Neural cell (in vitro differentiated cells): ENCODE results near the gene PNPLA5. TPM values are rescaled to one million over a fixed set of nuclear protein-coding genes. Genes with fewer than 3 reads are reported as not detected.

Experiments
- H2AFZ ChIP-seq: fragments of 200-600, 300-800 bp; sonication (generic), shearing (Covaris generic); 2 replicates; pipeline ENCODE4 v1.6.0; 2014; ENCODE audit warnings: low read depth, mild to moderate bottlenecking, antibody characterized with exemption, low read length, moderate library complexity
- H3F3A ChIP-seq: fragments of 200-600 bp; shearing (Covaris generic); 2 replicates; pipeline ENCODE4 v1.6.1; 2016; ENCODE audit warnings: mild to moderate bottlenecking, moderate library complexity, mixed read lengths, antibody characterized with exemption, low read length; ENCODE audit not compliant: insufficient read depth, poor library complexity, severe bottlenecking
- H3K27ac ChIP-seq: fragments of 200-600, 300-800 bp; sonication (generic), shearing (Covaris generic); 2 replicates; pipeline ENCODE4 v1.5.1; 2014; ENCODE audit warnings: mild to moderate bottlenecking, low read length, moderate library complexity
- H3K27me3 ChIP-seq: fragments of 300-800, 200-600 bp; sonication (generic), shearing (Covaris generic); 2 replicates; pipeline ENCODE4 v1.6.0; 2014; ENCODE audit warnings: mild to moderate bottlenecking, low read depth, low read length, moderate library complexity; ENCODE audit not compliant: insufficient read depth
- H3K36me3 ChIP-seq: fragments of 300-800, 200-600 bp; sonication (generic), shearing (Covaris generic); 2 replicates; pipeline ENCODE4 v1.5.1; 2014; ENCODE audit warnings: mild to moderate bottlenecking, antibody characterized with exemption, low read length, moderate library complexity; ENCODE audit not compliant: insufficient read depth
- H3K4me2 ChIP-seq: fragments of 300-800, 200-600 bp; sonication (generic), shearing (Covaris generic); 2 replicates; pipeline ENCODE4 v1.6.0; 2014; ENCODE audit warnings: mild to moderate bottlenecking, low read length
- H3K4me3 ChIP-seq: fragments of 300-800, 200-600 bp; sonication (generic), shearing (Covaris generic); 2 replicates; pipeline ENCODE4 v1.5.1; 2014; ENCODE audit warnings: mild to moderate bottlenecking, low read length, moderate library complexity
- H3K79me2 ChIP-seq: fragments of 200-600 bp; shearing (Covaris generic); replicated peaks from 2 replicates; pipeline ENCODE4 v1.6.0; 2014; ENCODE audit warnings: mild to moderate bottlenecking, low read length, moderate library complexity; ENCODE audit not compliant: insufficient read depth
- H3K9ac ChIP-seq: fragments of 300-800, 200-600 bp; sonication (generic), shearing (Covaris generic); 2 replicates; pipeline ENCODE4 v1.6.1; 2016; ENCODE audit warnings: mild to moderate bottlenecking, low read length, mixed read lengths
- H3K9me2 ChIP-seq: fragments of 200-600 bp; shearing (Covaris generic); 2 replicates; pipeline ENCODE4 v1.6.1; 2016; ENCODE audit warnings: mild to moderate bottlenecking, low read length, mixed read lengths; ENCODE audit not compliant: insufficient read depth
- H3K9me3 ChIP-seq: fragments of 200-600, 300-800 bp; sonication (generic), shearing (Covaris generic); 2 replicates; pipeline ENCODE4 v1.6.1; 2016; ENCODE audit warnings: mild to moderate bottlenecking, mixed run types, low read length, moderate library complexity, mixed read lengths
- H4K20me1 ChIP-seq: fragments of 200-600 bp; shearing (Covaris generic); 2 replicates; pipeline ENCODE4 v1.6.1; 2016; ENCODE audit warnings: mild to moderate bottlenecking, mixed run types; ENCODE audit not compliant: insufficient read depth
- EP300 ChIP-seq: fragments of 450-650 bp; conservative IDR thresholded peaks from 2 replicates; pipeline ENCODE4 v1.6.1; 2014; ENCODE audit warnings: antibody characterized with exemption, mild to moderate bottlenecking, moderate library complexity; ENCODE audit not compliant: poor library complexity, severe bottlenecking
- EZH2 ChIP-seq: fragments of 200-600, 300-800 bp; shearing (Covaris generic), sonication (generic); IDR thresholded peaks from 2 replicates; pipeline ENCODE4 v1.6.1; 2014; ENCODE audit warnings: antibody characterized with exemption, low read length, borderline replicate concordance, mild to moderate bottlenecking; ENCODE audit not compliant: insufficient read depth, poor library complexity, severe bottlenecking
- MXI1 ChIP-seq: fragments of 450-650 bp; conservative IDR thresholded peaks from 2 replicates; pipeline ENCODE4 v1.6.1; 2014; ENCODE audit warnings: antibody characterized with exemption, mild to moderate bottlenecking; ENCODE audit not compliant: poor library complexity, severe bottlenecking
- POLR2AphosphoS5 ChIP-seq: IDR thresholded peaks from 2 replicates; pipeline ENCODE4 v1.6.1; 2012
- RAD21 ChIP-seq: fragments of 450-650 bp; conservative IDR thresholded peaks from 2 replicates; pipeline ENCODE4 v1.6.1; 2014; ENCODE audit warnings: antibody characterized with exemption, mild to moderate bottlenecking, moderate library complexity
- SMC3 ChIP-seq: fragments of 450-650 bp; conservative IDR thresholded peaks from 2 replicates; pipeline ENCODE4 v1.6.1; 2014; ENCODE audit warnings: antibody characterized with exemption, mild to moderate bottlenecking, moderate library complexity; ENCODE audit not compliant: poor library complexity
- TAF1 ChIP-seq: IDR thresholded peaks from 2 replicates; pipeline ENCODE4 v1.6.1; 2012; ENCODE audit warnings: low read depth
- polyA plus RNA-seq: library from polyadenylated mRNA; depleted of rRNA; stranded (reverse); fragments of >200 nt; gene quantifications from 2 replicates; pipeline ENCODE4 v1.2.3, GENCODE V29; 2014
- TF ChIP-seq, protein P1 (sequence below): IDR thresholded peaks from 2 replicates; pipeline ENCODE4 v1.6.1; 2012; ENCODE audit warnings: borderline replicate concordance
- TF ChIP-seq, protein P2 (sequence below): fragments of 450-650 bp; IDR thresholded peaks from 2 replicates; pipeline ENCODE4 v1.5.1; 2014; ENCODE audit warnings: antibody characterized with exemption, mild to moderate bottlenecking, moderate library complexity; ENCODE audit not compliant: poor library complexity, severe bottlenecking

PNPLA5 gene
- polyA plus RNA-seq, 1 donor from 2014 or later = not detected

DNA sequence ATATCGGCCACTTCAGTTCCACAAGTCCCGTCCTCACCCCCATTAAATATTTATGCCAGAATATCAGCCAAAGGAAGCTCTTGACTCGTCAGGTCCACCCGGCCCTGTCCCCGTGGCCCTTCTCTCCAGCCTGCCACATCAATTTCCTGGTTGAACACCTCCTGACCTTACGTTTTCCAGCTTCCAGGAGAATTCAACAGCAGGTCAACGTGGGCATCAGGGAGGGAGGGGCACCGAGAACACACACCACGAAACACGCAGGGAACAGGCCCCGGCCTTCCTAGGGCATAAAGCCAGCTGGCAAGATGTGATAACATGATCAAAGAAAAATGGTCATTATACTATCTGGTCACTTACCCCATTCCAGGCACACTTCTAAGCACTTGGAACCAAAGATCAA is 44.8 kb downstream of the PNPLA5 start:
- Histone ChIP-seq H3K4me2 (no peak overlapping the region), H2AFZ (no peak overlapping the region), H3K27ac (no peak overlapping the region)

DNA sequence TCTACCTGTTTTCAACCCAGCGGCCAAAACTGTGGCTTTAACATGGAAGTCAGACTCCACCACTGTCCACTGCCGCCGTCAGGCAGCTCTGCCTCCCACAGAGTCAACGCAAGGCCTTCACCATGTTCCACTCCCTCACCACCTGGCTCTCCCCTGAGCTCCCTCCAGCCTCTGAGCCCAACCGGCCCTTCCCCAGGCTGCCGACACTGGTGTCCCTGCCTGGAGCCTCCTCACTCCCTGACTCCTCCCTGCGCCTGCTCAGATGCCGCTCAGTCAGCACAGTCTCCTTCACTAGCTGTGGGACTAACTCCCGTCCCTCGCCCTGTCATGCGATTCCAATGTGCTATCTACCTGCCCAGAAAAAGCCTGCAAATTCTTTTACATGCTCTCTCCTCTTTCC is 45.8 kb downstream of the PNPLA5 start:
- Histone ChIP-seq H3F3A (no peaks in the 10 kb centered on the region), H3K36me3 (no peaks in the 10 kb centered on the region), H3K9me3 (no peaks in the 10 kb centered on the region), H3K4me3 (no peak overlapping the region), H3K27me3 (no peaks in the 10 kb centered on the region), H3K4me2 (no peak overlapping the region), H3K27ac (no peak overlapping the region), H3K79me2 (no peaks in the 10 kb centered on the region), H3K9me2 (no peaks in the 10 kb centered on the region), H3K9ac (no peak overlapping the region), H2AFZ (no peak overlapping the region), H4K20me1 (no peaks in the 10 kb centered on the region)
- no peak for TF ChIP-seq RAD21
- TF ChIP-seq, protein P1, sequence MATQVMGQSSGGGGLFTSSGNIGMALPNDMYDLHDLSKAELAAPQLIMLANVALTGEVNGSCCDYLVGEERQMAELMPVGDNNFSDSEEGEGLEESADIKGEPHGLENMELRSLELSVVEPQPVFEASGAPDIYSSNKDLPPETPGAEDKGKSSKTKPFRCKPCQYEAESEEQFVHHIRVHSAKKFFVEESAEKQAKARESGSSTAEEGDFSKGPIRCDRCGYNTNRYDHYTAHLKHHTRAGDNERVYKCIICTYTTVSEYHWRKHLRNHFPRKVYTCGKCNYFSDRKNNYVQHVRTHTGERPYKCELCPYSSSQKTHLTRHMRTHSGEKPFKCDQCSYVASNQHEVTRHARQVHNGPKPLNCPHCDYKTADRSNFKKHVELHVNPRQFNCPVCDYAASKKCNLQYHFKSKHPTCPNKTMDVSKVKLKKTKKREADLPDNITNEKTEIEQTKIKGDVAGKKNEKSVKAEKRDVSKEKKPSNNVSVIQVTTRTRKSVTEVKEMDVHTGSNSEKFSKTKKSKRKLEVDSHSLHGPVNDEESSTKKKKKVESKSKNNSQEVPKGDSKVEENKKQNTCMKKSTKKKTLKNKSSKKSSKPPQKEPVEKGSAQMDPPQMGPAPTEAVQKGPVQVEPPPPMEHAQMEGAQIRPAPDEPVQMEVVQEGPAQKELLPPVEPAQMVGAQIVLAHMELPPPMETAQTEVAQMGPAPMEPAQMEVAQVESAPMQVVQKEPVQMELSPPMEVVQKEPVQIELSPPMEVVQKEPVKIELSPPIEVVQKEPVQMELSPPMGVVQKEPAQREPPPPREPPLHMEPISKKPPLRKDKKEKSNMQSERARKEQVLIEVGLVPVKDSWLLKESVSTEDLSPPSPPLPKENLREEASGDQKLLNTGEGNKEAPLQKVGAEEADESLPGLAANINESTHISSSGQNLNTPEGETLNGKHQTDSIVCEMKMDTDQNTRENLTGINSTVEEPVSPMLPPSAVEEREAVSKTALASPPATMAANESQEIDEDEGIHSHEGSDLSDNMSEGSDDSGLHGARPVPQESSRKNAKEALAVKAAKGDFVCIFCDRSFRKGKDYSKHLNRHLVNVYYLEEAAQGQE = no peak
- no peak for TF ChIP-seq SMC3
- TF ChIP-seq TAF1 = no peak
- TF ChIP-seq EZH2 = no peak
- TF ChIP-seq MXI1 = no peak
- TF ChIP-seq POLR2AphosphoS5 = no peak
- no peak for TF ChIP-seq EP300
- TF ChIP-seq, protein P2, sequence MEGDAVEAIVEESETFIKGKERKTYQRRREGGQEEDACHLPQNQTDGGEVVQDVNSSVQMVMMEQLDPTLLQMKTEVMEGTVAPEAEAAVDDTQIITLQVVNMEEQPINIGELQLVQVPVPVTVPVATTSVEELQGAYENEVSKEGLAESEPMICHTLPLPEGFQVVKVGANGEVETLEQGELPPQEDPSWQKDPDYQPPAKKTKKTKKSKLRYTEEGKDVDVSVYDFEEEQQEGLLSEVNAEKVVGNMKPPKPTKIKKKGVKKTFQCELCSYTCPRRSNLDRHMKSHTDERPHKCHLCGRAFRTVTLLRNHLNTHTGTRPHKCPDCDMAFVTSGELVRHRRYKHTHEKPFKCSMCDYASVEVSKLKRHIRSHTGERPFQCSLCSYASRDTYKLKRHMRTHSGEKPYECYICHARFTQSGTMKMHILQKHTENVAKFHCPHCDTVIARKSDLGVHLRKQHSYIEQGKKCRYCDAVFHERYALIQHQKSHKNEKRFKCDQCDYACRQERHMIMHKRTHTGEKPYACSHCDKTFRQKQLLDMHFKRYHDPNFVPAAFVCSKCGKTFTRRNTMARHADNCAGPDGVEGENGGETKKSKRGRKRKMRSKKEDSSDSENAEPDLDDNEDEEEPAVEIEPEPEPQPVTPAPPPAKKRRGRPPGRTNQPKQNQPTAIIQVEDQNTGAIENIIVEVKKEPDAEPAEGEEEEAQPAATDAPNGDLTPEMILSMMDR = no peak

More for the DNA sequence above, 44.8 kb downstream of the PNPLA5 start:
- H3K79me2 ChIP-seq = no peaks in the 10 kb centered on the region
- no peak overlapping the region for H3K4me3 ChIP-seq
- H3K9me2 ChIP-seq = no peaks in the 10 kb centered on the region
- no peaks in the 10 kb centered on the region for H3K9me3 ChIP-seq
- H3K27me3 ChIP-seq = no peaks in the 10 kb centered on the region
- H3K9ac ChIP-seq = no peak overlapping the region
- no peaks in the 10 kb centered on the region for H3K36me3 ChIP-seq
- TF ChIP-seq TAF1 (no peak), POLR2AphosphoS5 (no peak), EP300 (no peak), EZH2 (no peak), SMC3 (no peak)
- no peaks in the 10 kb centered on the region for H4K20me1 ChIP-seq
- H3F3A ChIP-seq = no peaks in the 10 kb centered on the region
